ENCODE measurements around the gene UBTF. TPM values are rescaled to one million over a fixed set of nuclear protein-coding genes. Genes with fewer than 3 reads are reported as not detected.

UBTF gene
- total RNA-seq, 1 donor from 2014 or later: 62.1 TPM

- H3K27ac Mint-ChIP-seq (ENCODE audit: unreplicated experiment): no peak overlapping the region
- TF ChIP-seq CTCF (IDR thresholded peaks at IDR 0.05): peak; percentile 9
- peaks cover 18% of the 10 kb centered on the region for H3K36me3 Mint-ChIP-seq (ENCODE audit: low read depth)
- no peak overlapping the region for H3K4me3 Mint-ChIP-seq (ENCODE audit: unreplicated experiment)
- no peaks in the 10 kb centered on the region for H3K27me3 Mint-ChIP-seq (ENCODE audit: low read depth)
- peaks cover 9% of the 10 kb centered on the region for H3K4me1 Mint-ChIP-seq (ENCODE audit: low read depth)
- no peaks in the 10 kb centered on the region for H3K9me3 Mint-ChIP-seq (ENCODE audit: low read depth)
- DNase-seq (ENCODE audit: low spot score): no peak
These were observed 12.7 kb downstream of the UBTF start for GRCh38 chr17:44206825-44207155.

- H3K9me3 Mint-ChIP-seq (ENCODE audit: low read depth): no peaks in the 10 kb centered on the region
- H3K36me3 Mint-ChIP-seq (ENCODE audit: low read depth): peaks cover 18% of the 10 kb centered on the region
- H3K27me3 Mint-ChIP-seq (ENCODE audit: low read depth): no peaks in the 10 kb centered on the region
- no peak overlapping the region for H3K4me3 Mint-ChIP-seq (ENCODE audit: unreplicated experiment)
- TF ChIP-seq CTCF (IDR thresholded peaks at IDR 0.05): peak; percentile 44
- no peak overlapping the region for H3K27ac Mint-ChIP-seq (ENCODE audit: unreplicated experiment)
- peaks cover 10% of the 10 kb centered on the region for H3K4me1 Mint-ChIP-seq (ENCODE audit: low read depth)
- DNase-seq (ENCODE audit: low spot score): no peak
These were observed 13.3 kb downstream of the UBTF start for GRCh38 chr17:44205962-44206824.

GRCh38 chr17:44204441-44204882, 15.0 kb downstream of the UBTF start:
- H3K27ac Mint-ChIP-seq (ENCODE audit: unreplicated experiment): peak overlapping the region; percentile 36
- no peaks in the 10 kb centered on the region for H3K27me3 Mint-ChIP-seq (ENCODE audit: low read depth)

GRCh38 chr17:44203731-44204440, 15.6 kb downstream of the UBTF start:
- Mint-ChIP-seq H3K9me3 (ENCODE audit: low read depth) (no peaks in the 10 kb centered on the region), H3K4me3 (ENCODE audit: unreplicated experiment) (no peak overlapping the region), H3K27me3 (ENCODE audit: low read depth) (no peaks in the 10 kb centered on the region), H3K4me1 (ENCODE audit: low read depth) (peaks cover 18% of the 10 kb centered on the region), H3K36me3 (ENCODE audit: low read depth) (peaks cover 12% of the 10 kb centered on the region), H3K27ac (ENCODE audit: unreplicated experiment) (no peak overlapping the region)
- peak; percentile 85 for TF ChIP-seq CTCF (IDR thresholded peaks at IDR 0.05)
- DNase-seq (ENCODE audit: low spot score): no peak

More at GRCh38 chr17:44204441-44204882, 15.0 kb downstream of the UBTF start:
- no peak overlapping the region for H3K4me3 Mint-ChIP-seq (ENCODE audit: unreplicated experiment)
- TF ChIP-seq CTCF (IDR thresholded peaks at IDR 0.05): no peak
- H3K9me3 Mint-ChIP-seq (ENCODE audit: low read depth): no peaks in the 10 kb centered on the region
- no peak for DNase-seq (ENCODE audit: low spot score)
- peaks cover 18% of the 10 kb centered on the region for H3K4me1 Mint-ChIP-seq (ENCODE audit: low read depth)
- H3K36me3 Mint-ChIP-seq (ENCODE audit: low read depth): peaks cover 15% of the 10 kb centered on the region

GRCh38 chr17:44202756-44203155, 16.7 kb downstream of the UBTF start:
- H3K27ac Mint-ChIP-seq (ENCODE audit: unreplicated experiment): peak overlapping the region; percentile 27
- no peaks in the 10 kb centered on the region for H3K9me3 Mint-ChIP-seq (ENCODE audit: low read depth)
- H3K4me3 Mint-ChIP-seq (ENCODE audit: unreplicated experiment): no peak overlapping the region
- H3K4me1 Mint-ChIP-seq (ENCODE audit: low read depth): peaks cover 24% of the 10 kb centered on the region
- no peak for TF ChIP-seq CTCF (IDR thresholded peaks at IDR 0.05)
- no peaks in the 10 kb centered on the region for H3K27me3 Mint-ChIP-seq (ENCODE audit: low read depth)
- peaks cover 6% of the 10 kb centered on the region for H3K36me3 Mint-ChIP-seq (ENCODE audit: low read depth)
- no peak for DNase-seq (ENCODE audit: low spot score)

All from chondrocyte (in vitro differentiated cells).